Retinal pigment epithelial cell (primary cell): Measurements from ENCODE around the gene CSF1.
"Not testable (repeated sequence)": the region's sequence is repeated elsewhere in the genome, so short reads cannot be mapped to it uniquely, and the experiment has no call there.

ENCODE experiments used
- DNase-seq: peaks from one replicate; pipeline ENCODE4 v3.0.0-alpha.2; 2010; ENCODE audit warnings: low read depth
- H3K4me3 ChIP-seq: 2 replicates; pipeline ENCODE4 v1.5.1; 2011; ENCODE audit warnings: mild to moderate bottlenecking, low read length, control low read depth, moderate library complexity
- CTCF ChIP-seq: conservative IDR thresholded peaks from 2 replicates; pipeline ENCODE4 v1.5.1; 2011; ENCODE audit warnings: low read depth, low read length, control low read depth, inconsistent platforms

Gene CSF1

GRCh38 chr1:109878531-109879104, 32.0 kb upstream of the CSF1 start:
- no peak for TF ChIP-seq CTCF
- H3K4me3 ChIP-seq = no peak overlapping the region
- no peak for DNase-seq

GRCh38 chr1:109879371-109879770, 31.3 kb upstream of the CSF1 start:
- not testable (repeated sequence) for DNase-seq, H3K4me3 ChIP-seq

- no peak overlapping the region for H3K4me3 ChIP-seq
- TF ChIP-seq CTCF = no peak
- DNase-seq = no peak
These were observed 30.6 kb upstream of the CSF1 start for GRCh38 chr1:109879881-109880525.

GRCh38 chr1:109880971-109881894, 29.4 kb upstream of the CSF1 start:
- no peak overlapping the region for H3K4me3 ChIP-seq
- no peak for TF ChIP-seq CTCF
- no peak for DNase-seq

GRCh38 chr1:109881906-109882287, 28.8 kb upstream of the CSF1 start:
- no peak for DNase-seq
- no peak for TF ChIP-seq CTCF
- H3K4me3 ChIP-seq = no peak overlapping the region

- H3K4me3 ChIP-seq = no peak overlapping the region
- no peak for TF ChIP-seq CTCF
- no peak for DNase-seq
These were observed 28.1 kb upstream of the CSF1 start for GRCh38 chr1:109882288-109883245.
